Caco-2 (cell line): ENCODE data around the gene CTNND2. TPM values are rescaled to one million over a fixed set of nuclear protein-coding genes. Genes with fewer than 3 reads are reported as not detected.

Source experiments
- BruUV-seq: library from RNA; stranded (reverse); fragments of 400-500 nt; replicated peaks from 2 replicates; lab custom pipeline; 2021; lab: Mats Ljungman, UMichigan
- CTCF ChIA-PET: fragments of 300-600 bp; sonication (Branson Sonifier 250); formaldehyde crosslinking; loops from one replicate; lab custom pipeline; 2022; ENCODE audit warnings: antibody characterized with exemption; lab: Charles Lee
- POLR2A ChIA-PET: fragments of 300-600 bp; sonication (Branson Sonifier 250); formaldehyde crosslinking; loops from one replicate; lab custom pipeline; 2022; ENCODE audit warnings: antibody characterized with exemption; lab: Charles Lee
- DNase-seq, 2 experiments: peaks; one replicate each; pipeline versions ENCODE4 v3.0.0 to v3.0.0-alpha.2; 2020 to 2022
- H3K27me3 ChIP-seq: replicated peaks from 2 replicates; pipeline ENCODE4 v1.6.0; 2011; ENCODE audit warnings: low read length; ENCODE audit not compliant: control insufficient read depth, insufficient read depth
- H3K36me3 ChIP-seq: 2 replicates; pipeline ENCODE4 v1.5.1; 2011; ENCODE audit warnings: low read length; ENCODE audit not compliant: control insufficient read depth, insufficient read depth
- H3K4me1 ChIP-seq: fragments of 250-450 bp; sonication (Bioruptor Pico); 2 replicates; pipeline ENCODE4 v1.5.1; 2020; ENCODE audit warnings: mild to moderate bottlenecking
- H3K4me3 ChIP-seq: 2 replicates; pipeline ENCODE4 v1.5.1; 2011; ENCODE audit warnings: low read depth, mild to moderate bottlenecking, control low read depth, low read length
- H3K9me3 ChIP-seq: fragments of 250-450 bp; sonication (Bioruptor Pico); 2 replicates; pipeline ENCODE4 v1.5.1; 2020; ENCODE audit warnings: mild to moderate bottlenecking, moderate library complexity
- H3K27ac Mint-ChIP-seq: one replicate; pipeline ENCODE4 v1.8.0; 2022; ENCODE audit warnings: mixed read lengths; ENCODE audit not compliant: unreplicated experiment
- H3K27me3 Mint-ChIP-seq: one replicate; pipeline ENCODE4 v1.8.0; 2022; ENCODE audit warnings: mixed read lengths; ENCODE audit not compliant: insufficient read depth, unreplicated experiment
- H3K36me3 Mint-ChIP-seq: one replicate; pipeline ENCODE4 v1.8.0; 2022; ENCODE audit warnings: mild to moderate bottlenecking, mixed read lengths; ENCODE audit not compliant: insufficient read depth, unreplicated experiment
- H3K4me1 Mint-ChIP-seq: one replicate; pipeline ENCODE4 v1.8.0; 2022; ENCODE audit warnings: low read depth, mixed read lengths; ENCODE audit not compliant: unreplicated experiment
- H3K4me3 Mint-ChIP-seq: one replicate; pipeline ENCODE4 v1.8.0; 2022; ENCODE audit warnings: mild to moderate bottlenecking, moderate library complexity, mixed read lengths; ENCODE audit not compliant: unreplicated experiment
- H3K9me3 Mint-ChIP-seq: one replicate; pipeline ENCODE4 v1.8.0; 2022; ENCODE audit warnings: mixed read lengths; ENCODE audit not compliant: unreplicated experiment
- intact Hi-C: fragments of 100-400 bp; cut with micrococcal nuclease; formaldehyde crosslinking; loops from one replicate; pipeline ENCODE4 v1.10.0; 2022; ENCODE audit not compliant: unreplicated experiment
- total RNA-seq: library from RNA; stranded (reverse); gene quantifications from 2 replicates; pipeline ENCODE4 v1.2.3, GENCODE V29; 2022
- TF ChIP-seq, protein P1 (sequence below), 2 experiments: fragments of 200-600 bp in 1 of 2; IDR thresholded peaks; 1 replicate in 1 of 2; 2 replicates in 1 of 2; pipeline versions ENCODE4 v1.5.1 to v1.8.0; 2011 to 2022; ENCODE audit warnings: antibody characterized with exemption in 1 of 2, control low read depth in 1 of 2, inconsistent platforms in 1 of 2, low read depth in 1 of 2, low read length in 1 of 2, mild to moderate bottlenecking in 1 of 2, moderate library complexity in 1 of 2; ENCODE audit not compliant: insufficient read depth in 1 of 2, severe bottlenecking in 1 of 2, unreplicated experiment in 1 of 2

CTNND2 gene
- total RNA-seq, 1 experiment from 2014 or later: 0.32 TPM

GRCh38 chr5:11298877-11299276 is 605.4 kb downstream of the CTNND2 start:
- Mint-ChIP-seq H3K27ac (no peak overlapping the region), H3K36me3 (no peaks in the 10 kb centered on the region), H3K27me3 (no peaks in the 10 kb centered on the region), H3K9me3 (no peaks in the 10 kb centered on the region), H3K4me1 (no peaks in the 10 kb centered on the region), H3K4me3 (no peak overlapping the region)
- H3K4me1 ChIP-seq: no peaks in the 10 kb centered on the region
- H3K36me3 ChIP-seq: no peaks in the 10 kb centered on the region
- DNase-seq: no peak
- intact Hi-C loops: no loop called here
- H3K27me3 ChIP-seq: no peaks in the 10 kb centered on the region
- ChIA-PET POLR2A (interaction anchor here (0.6 kb wide), 1 partner anchor 208 kb away, joined by 3 read pairs; no protein-coding TSS in a partner anchor), CTCF (no interaction called here)
- no peak overlapping the region for H3K4me3 ChIP-seq
- no TSS peak for BruUV-seq
- H3K9me3 ChIP-seq: no peaks in the 10 kb centered on the region
- TF ChIP-seq, protein P1, sequence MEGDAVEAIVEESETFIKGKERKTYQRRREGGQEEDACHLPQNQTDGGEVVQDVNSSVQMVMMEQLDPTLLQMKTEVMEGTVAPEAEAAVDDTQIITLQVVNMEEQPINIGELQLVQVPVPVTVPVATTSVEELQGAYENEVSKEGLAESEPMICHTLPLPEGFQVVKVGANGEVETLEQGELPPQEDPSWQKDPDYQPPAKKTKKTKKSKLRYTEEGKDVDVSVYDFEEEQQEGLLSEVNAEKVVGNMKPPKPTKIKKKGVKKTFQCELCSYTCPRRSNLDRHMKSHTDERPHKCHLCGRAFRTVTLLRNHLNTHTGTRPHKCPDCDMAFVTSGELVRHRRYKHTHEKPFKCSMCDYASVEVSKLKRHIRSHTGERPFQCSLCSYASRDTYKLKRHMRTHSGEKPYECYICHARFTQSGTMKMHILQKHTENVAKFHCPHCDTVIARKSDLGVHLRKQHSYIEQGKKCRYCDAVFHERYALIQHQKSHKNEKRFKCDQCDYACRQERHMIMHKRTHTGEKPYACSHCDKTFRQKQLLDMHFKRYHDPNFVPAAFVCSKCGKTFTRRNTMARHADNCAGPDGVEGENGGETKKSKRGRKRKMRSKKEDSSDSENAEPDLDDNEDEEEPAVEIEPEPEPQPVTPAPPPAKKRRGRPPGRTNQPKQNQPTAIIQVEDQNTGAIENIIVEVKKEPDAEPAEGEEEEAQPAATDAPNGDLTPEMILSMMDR (IDR thresholded peaks at IDR 0.05; ENCODE audit: insufficient read depth in 1 of 2, low read depth in 1 of 2, low read length in 1 of 2, severe bottlenecking in 1 of 2, unreplicated experiment in 1 of 2): no peak

- no peak for DNase-seq
- H3K9me3 Mint-ChIP-seq: no peaks in the 10 kb centered on the region
- no peaks in the 10 kb centered on the region for H3K36me3 ChIP-seq
- no peaks in the 10 kb centered on the region for H3K27me3 ChIP-seq
- intact Hi-C loops: loop anchor here (5.0 kb wide), 2 partner anchors 39 to 324 kb away; no protein-coding TSS in a partner anchor
- H3K4me1 ChIP-seq: peaks cover 7% of the 10 kb centered on the region
- H3K4me3 ChIP-seq: no peak overlapping the region
- ChIA-PET POLR2A (no interaction called here), CTCF (no interaction called here)
- no peak overlapping the region for H3K27ac Mint-ChIP-seq
- H3K9me3 ChIP-seq: no peaks in the 10 kb centered on the region
- no TSS peak for BruUV-seq
- no peak overlapping the region for H3K4me3 Mint-ChIP-seq
- TF ChIP-seq, protein P1 (IDR thresholded peaks at IDR 0.05; ENCODE audit: insufficient read depth in 1 of 2, low read depth in 1 of 2, low read length in 1 of 2, severe bottlenecking in 1 of 2, unreplicated experiment in 1 of 2): no peak
- H3K27me3 Mint-ChIP-seq: no peaks in the 10 kb centered on the region
- H3K36me3 Mint-ChIP-seq: no peaks in the 10 kb centered on the region
- peaks cover 7% of the 10 kb centered on the region for H3K4me1 Mint-ChIP-seq
Observed at GRCh38 chr5:11293523-11293922, 610.7 kb downstream of the CTNND2 start.

DNA sequence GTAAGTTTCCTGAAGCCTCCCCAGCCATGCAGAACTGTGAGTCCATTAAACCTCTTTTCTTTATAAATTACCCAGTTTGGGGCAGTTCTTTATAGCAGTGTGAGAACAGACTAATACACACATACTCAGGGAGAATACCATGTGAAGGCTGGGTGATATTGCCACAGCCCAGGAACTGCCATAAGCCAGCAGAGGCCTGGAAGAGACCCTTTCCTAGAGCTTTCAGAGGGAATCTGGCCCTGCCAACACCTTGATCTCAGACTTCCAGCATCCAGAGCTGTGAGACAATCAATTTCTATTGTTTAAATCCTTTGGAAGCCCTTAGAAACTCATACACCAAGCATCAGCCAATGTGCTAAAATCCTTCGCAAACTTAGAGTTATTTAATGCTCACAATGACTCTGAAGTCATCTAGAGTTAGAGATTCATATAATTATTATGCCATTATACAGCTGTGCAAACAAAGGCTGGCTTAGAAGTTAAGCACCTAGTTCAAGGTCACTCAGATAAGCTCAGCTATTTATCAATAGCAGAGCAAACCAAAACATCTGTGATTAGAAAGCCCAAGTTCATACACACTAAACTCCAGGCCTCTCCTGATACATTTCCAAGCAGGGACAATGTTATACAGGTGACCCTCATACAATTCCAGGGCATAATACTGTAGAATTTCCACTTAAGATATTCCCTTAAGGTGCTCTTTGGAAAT is 611.4 kb downstream of the CTNND2 start:
- intact Hi-C loops: loop anchor here (5.0 kb wide), 2 partner anchors 39 to 324 kb away; no protein-coding TSS in a partner anchor
- DNase-seq: no peak
- H3K4me1 Mint-ChIP-seq: peaks cover 7% of the 10 kb centered on the region
- BruUV-seq: no TSS peak
- no peak overlapping the region for H3K4me3 Mint-ChIP-seq
- peaks cover 7% of the 10 kb centered on the region for H3K4me1 ChIP-seq
- H3K27me3 ChIP-seq: no peaks in the 10 kb centered on the region
- H3K27me3 Mint-ChIP-seq: no peaks in the 10 kb centered on the region
- no peaks in the 10 kb centered on the region for H3K9me3 ChIP-seq
- no peak overlapping the region for H3K4me3 ChIP-seq
- ChIA-PET CTCF (no interaction called here), POLR2A (no interaction called here)
- no peaks in the 10 kb centered on the region for H3K36me3 ChIP-seq
- no peaks in the 10 kb centered on the region for H3K9me3 Mint-ChIP-seq
- TF ChIP-seq, protein P1 (IDR thresholded peaks at IDR 0.05; ENCODE audit: insufficient read depth in 1 of 2, low read depth in 1 of 2, low read length in 1 of 2, severe bottlenecking in 1 of 2, unreplicated experiment in 1 of 2): no peak
- no peaks in the 10 kb centered on the region for H3K36me3 Mint-ChIP-seq
- H3K27ac Mint-ChIP-seq: no peak overlapping the region
